ENCODE results near the gene IFNAR2.

Gene IFNAR2

GRCh38 chr21:33267250-33267649 is 37.5 kb downstream of the IFNAR2 start:
- H2AFZ ChIP-seq (ENCODE audit: low read depth, low read length): no peak overlapping the region
- no peaks in the 10 kb centered on the region for H3K4me1 ChIP-seq (ENCODE audit: insufficient read depth, low read length)
- peaks cover 3% of the 10 kb centered on the region for H3K9me3 ChIP-seq (ENCODE audit: low read length)
- no peaks in the 10 kb centered on the region for H3K27me3 ChIP-seq (ENCODE audit: insufficient read depth, low read length)
- H3K4me3 ChIP-seq (ENCODE audit: low read length): no peak overlapping the region
- H3K36me3 ChIP-seq (ENCODE audit: insufficient read depth, low read length): peaks cover 21% of the 10 kb centered on the region

- no peaks in the 10 kb centered on the region for H3K4me1 ChIP-seq (ENCODE audit: insufficient read depth, low read length)
- H3K27me3 ChIP-seq (ENCODE audit: insufficient read depth, low read length): no peaks in the 10 kb centered on the region
- no peak overlapping the region for H2AFZ ChIP-seq (ENCODE audit: low read depth, low read length)
- peaks cover 3% of the 10 kb centered on the region for H3K9me3 ChIP-seq (ENCODE audit: low read length)
- H3K4me3 ChIP-seq (ENCODE audit: low read length): no peak overlapping the region
- H3K36me3 ChIP-seq (ENCODE audit: insufficient read depth, low read length): peaks cover 11% of the 10 kb centered on the region
Measured at GRCh38 chr21:33268393-33268736, 38.6 kb downstream of the IFNAR2 start.

- H3K4me3 ChIP-seq (ENCODE audit: low read length): no peak overlapping the region
Measured at GRCh38 chr21:33268737-33269441, 39.2 kb downstream of the IFNAR2 start.

GRCh38 chr21:33270986-33271385 is 41.2 kb downstream of the IFNAR2 start:
- no peaks in the 10 kb centered on the region for H3K27me3 ChIP-seq (ENCODE audit: insufficient read depth, low read length)
- no peak overlapping the region for H3K4me3 ChIP-seq (ENCODE audit: low read length)
- no peak overlapping the region for H2AFZ ChIP-seq (ENCODE audit: low read depth, low read length)
- no peaks in the 10 kb centered on the region for H3K4me1 ChIP-seq (ENCODE audit: insufficient read depth, low read length)
- no peaks in the 10 kb centered on the region for H3K9me3 ChIP-seq (ENCODE audit: low read length)
- H3K36me3 ChIP-seq (ENCODE audit: insufficient read depth, low read length): no peaks in the 10 kb centered on the region

More at GRCh38 chr21:33268737-33269441, 39.2 kb downstream of the IFNAR2 start:
- no peaks in the 10 kb centered on the region for H3K27me3 ChIP-seq (ENCODE audit: insufficient read depth, low read length)
- H3K4me1 ChIP-seq (ENCODE audit: insufficient read depth, low read length): no peaks in the 10 kb centered on the region
- H2AFZ ChIP-seq (ENCODE audit: low read depth, low read length): no peak overlapping the region
- H3K9me3 ChIP-seq (ENCODE audit: low read length): peaks cover 3% of the 10 kb centered on the region
- H3K36me3 ChIP-seq (ENCODE audit: insufficient read depth, low read length): peaks cover 9% of the 10 kb centered on the region

- Histone ChIP-seq H3K36me3 (ENCODE audit: insufficient read depth, low read length) (no peaks in the 10 kb centered on the region), H3K4me1 (ENCODE audit: insufficient read depth, low read length) (no peaks in the 10 kb centered on the region), H3K4me3 (ENCODE audit: low read length) (no peak overlapping the region), H2AFZ (ENCODE audit: low read depth, low read length) (no peak overlapping the region), H3K9me3 (ENCODE audit: low read length) (no peaks in the 10 kb centered on the region), H3K27me3 (ENCODE audit: insufficient read depth, low read length) (no peaks in the 10 kb centered on the region)
Measured at GRCh38 chr21:33273044-33273443, 43.3 kb downstream of the IFNAR2 start.

GRCh38 chr21:33278721-33279120 is 49.0 kb downstream of the IFNAR2 start:
- Histone ChIP-seq H3K4me3 (ENCODE audit: low read length) (no peak overlapping the region), H3K9me3 (ENCODE audit: low read length) (peaks cover 9% of the 10 kb centered on the region), H3K36me3 (ENCODE audit: insufficient read depth, low read length) (peaks cover 11% of the 10 kb centered on the region), H3K4me1 (ENCODE audit: insufficient read depth, low read length) (no peaks in the 10 kb centered on the region), H2AFZ (ENCODE audit: low read depth, low read length) (no peak overlapping the region), H3K27me3 (ENCODE audit: insufficient read depth, low read length) (no peaks in the 10 kb centered on the region)

- Histone ChIP-seq H3K36me3 (ENCODE audit: insufficient read depth, low read length) (peaks cover 12% of the 10 kb centered on the region), H3K4me3 (ENCODE audit: low read length) (no peak overlapping the region), H3K27me3 (ENCODE audit: insufficient read depth, low read length) (no peaks in the 10 kb centered on the region), H3K9me3 (ENCODE audit: low read length) (peaks cover 9% of the 10 kb centered on the region), H3K4me1 (ENCODE audit: insufficient read depth, low read length) (no peaks in the 10 kb centered on the region), H2AFZ (ENCODE audit: low read depth, low read length) (no peak overlapping the region)
Measured at GRCh38 chr21:33279330-33279820, 49.6 kb downstream of the IFNAR2 start.

Data from neuron (in vitro differentiated cells).